Stimulated activated CD8-positive, alpha-beta memory T cell treated with anti-CD3 and anti-CD28 coated beads, Interleukin-4, amount 100 ng/mL, for 24 hours (primary cell): Measurements from ENCODE around the gene TMEM42.
A peak's percentile ranks its signal among the peaks of the same experiment; 100 is the strongest.

Experiments used
- DNase-seq: peaks from one replicate; pipeline ENCODE4 v3.0.0-alpha.2; 2020; ENCODE audit warnings: low read depth

Gene TMEM42

DNA sequence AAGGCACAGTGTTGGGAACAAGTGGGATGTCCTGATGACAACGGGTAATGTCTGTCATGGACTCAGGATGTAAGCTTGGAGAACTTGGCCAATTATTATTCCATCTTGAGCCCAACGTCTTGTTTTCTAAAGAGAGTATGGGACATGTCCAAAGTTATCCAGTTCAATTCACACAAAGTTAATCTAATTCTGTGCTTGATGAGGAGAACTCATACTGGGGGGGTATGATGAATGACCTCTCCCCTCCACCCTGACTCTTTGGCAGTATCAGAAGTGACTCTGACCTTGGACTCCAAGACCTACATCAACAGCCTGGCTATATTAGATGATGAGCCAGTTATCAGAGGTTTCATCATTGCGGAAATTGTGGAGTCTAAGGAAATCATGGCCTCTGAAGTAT, 49.0 kb downstream of the TMEM42 start:
- DNase-seq: no peak

DNA sequence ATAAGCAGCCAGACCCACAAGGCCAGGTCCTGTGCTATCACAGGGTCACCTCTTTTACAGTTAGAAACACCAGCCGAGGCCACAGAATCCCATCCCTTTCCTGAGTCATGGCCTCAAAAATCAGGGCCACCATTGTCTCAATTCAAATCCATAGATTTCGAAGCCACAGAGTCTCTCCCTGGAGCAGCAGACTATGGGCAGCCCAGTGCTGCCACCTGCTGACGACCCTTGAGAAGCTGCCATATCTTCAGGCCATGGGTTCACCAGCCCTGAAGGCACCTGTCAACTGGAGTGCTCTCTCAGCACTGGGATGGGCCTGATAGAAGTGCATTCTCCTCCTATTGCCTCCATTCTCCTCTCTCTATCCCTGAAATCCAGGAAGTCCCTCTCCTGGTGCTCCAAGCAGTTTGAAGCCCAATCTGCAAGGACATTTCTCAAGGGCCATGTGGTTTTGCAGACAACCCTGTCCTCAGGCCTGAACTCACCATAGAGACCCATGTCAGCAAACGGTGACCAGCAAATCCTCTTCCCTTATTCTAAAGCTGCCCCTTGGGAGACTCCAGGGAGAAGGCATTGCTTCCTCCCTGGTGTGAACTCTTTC, 52.3 kb downstream of the TMEM42 start:
- peak; percentile 45 for DNase-seq

DNA sequence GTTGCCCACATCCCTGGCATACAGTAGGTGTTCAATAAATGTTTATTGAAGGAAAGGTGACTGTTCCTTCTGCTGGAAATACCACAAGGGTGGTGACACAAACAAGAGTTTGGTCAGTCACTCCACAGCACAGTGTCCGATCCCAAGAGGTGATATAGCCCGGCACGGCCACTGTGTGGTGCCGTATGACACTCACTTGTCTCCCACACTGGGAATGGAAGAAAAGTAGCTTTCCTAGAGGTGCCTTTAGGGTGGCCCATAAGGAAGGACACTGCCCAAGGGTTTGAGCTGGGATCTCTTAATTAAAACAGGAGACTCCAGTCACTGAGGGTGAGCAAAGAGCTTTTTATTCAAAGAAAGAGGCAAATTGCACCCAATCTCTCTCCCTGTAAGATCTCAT, 53.2 kb downstream of the TMEM42 start:
- DNase-seq: no peak
